ENCODE results near the gene ITPR1. TPM values are rescaled to one million over a fixed set of nuclear protein-coding genes. Genes with fewer than 3 reads are reported as not detected.

ITPR1 gene
- total RNA-seq, 4 donors from 2014 or later: 56.1 to 71.2 (median 61.9) TPM

- 82% methylated on average over 2 of the region's 2 CpGs for WGBS, 2 donors
- Histone ChIP-seq H3K9me3 (no peaks in the 10 kb centered on the region), H3K27me3 (no peaks in the 10 kb centered on the region), H3K4me1 (peaks cover 0 to 15% (median 6%) of the 10 kb centered on the region in 4 donors), H3K27ac (no peak overlapping the region), H3K4me3 (no peak overlapping the region), H3K36me3 (no peaks in the 10 kb centered on the region)
- no peak for TF ChIP-seq EP300 (IDR thresholded peaks at IDR 0.05)
- no peak for TF ChIP-seq CTCF (IDR thresholded peaks at IDR 0.05)
- no peak for TF ChIP-seq POLR2A (IDR thresholded peaks at IDR 0.05)
- DNase-seq (ENCODE audit: low spot score in 2 of 2): no peak
Observed at GRCh38 chr3:4506559-4507023, 13.4 kb downstream of the ITPR1 start.

GRCh38 chr3:4507024-4507596, 14.0 kb downstream of the ITPR1 start:
- Histone ChIP-seq H3K4me1 (peaks cover 0 to 15% (median 6%) of the 10 kb centered on the region in 4 donors), H3K9me3 (no peaks in the 10 kb centered on the region), H3K36me3 (no peaks in the 10 kb centered on the region), H3K4me3 (no peak overlapping the region), H3K27me3 (no peaks in the 10 kb centered on the region), H3K27ac (no peak overlapping the region)
- no peak for TF ChIP-seq EP300 (IDR thresholded peaks at IDR 0.05)
- TF ChIP-seq CTCF (IDR thresholded peaks at IDR 0.05): no peak
- TF ChIP-seq POLR2A (IDR thresholded peaks at IDR 0.05): no peak
- no peak for DNase-seq (ENCODE audit: low spot score in 2 of 2)
- 63 to 66% methylated on average over 5 of the region's 5 CpGs for WGBS, 2 donors

GRCh38 chr3:4508048-4508981, 15.2 kb downstream of the ITPR1 start:
- Histone ChIP-seq H3K4me3 (no peak overlapping the region), H3K4me1 (peaks cover 0 to 16% (median 7%) of the 10 kb centered on the region in 4 donors), H3K27ac (no peak overlapping the region), H3K27me3 (no peaks in the 10 kb centered on the region), H3K36me3 (no peaks in the 10 kb centered on the region), H3K9me3 (no peaks in the 10 kb centered on the region)
- no peak for TF ChIP-seq EP300 (IDR thresholded peaks at IDR 0.05)
- TF ChIP-seq CTCF (IDR thresholded peaks at IDR 0.05): no peak
- no peak for TF ChIP-seq POLR2A (IDR thresholded peaks at IDR 0.05)
- DNase-seq (ENCODE audit: low spot score in 2 of 2): no peak
- 64 to 66% methylated on average over 8 of the region's 8 CpGs for WGBS, 2 donors

GRCh38 chr3:4509043-4509442, 15.9 kb downstream of the ITPR1 start:
- H3K27me3 ChIP-seq: no peaks in the 10 kb centered on the region
- peaks cover 0 to 16% (median 4%) of the 10 kb centered on the region in 4 donors for H3K4me1 ChIP-seq
- H3K9me3 ChIP-seq: no peaks in the 10 kb centered on the region
- H3K36me3 ChIP-seq: no peaks in the 10 kb centered on the region
- DNase-seq (ENCODE audit: low spot score in 2 of 2): no peak
- H3K27ac ChIP-seq: no peak overlapping the region
- no peak for TF ChIP-seq EP300 (IDR thresholded peaks at IDR 0.05)
- TF ChIP-seq CTCF (IDR thresholded peaks at IDR 0.05): no peak
- TF ChIP-seq POLR2A (IDR thresholded peaks at IDR 0.05): no peak
- no peak overlapping the region for H3K4me3 ChIP-seq
